ENCODE data around the gene MAP3K7.

DNA sequence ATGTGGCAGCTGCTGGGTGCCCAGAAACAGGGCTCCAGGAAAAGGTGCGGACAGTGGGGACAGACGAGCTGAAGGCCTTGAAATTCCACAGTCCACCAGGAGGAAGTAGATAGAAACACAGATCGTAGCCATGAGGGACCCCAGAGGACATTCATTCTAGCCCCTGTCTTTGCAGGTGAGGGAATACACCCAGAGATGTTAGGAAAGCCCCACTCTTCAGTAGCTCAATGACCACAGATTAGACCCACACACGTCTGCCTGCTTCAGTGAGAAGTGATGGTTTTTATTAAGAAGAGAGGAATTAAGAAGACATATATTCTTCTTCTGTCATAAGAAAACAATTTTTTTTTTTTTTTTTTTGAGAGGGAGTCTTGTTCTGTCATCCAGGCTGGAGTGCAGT is 123.0 kb downstream of the MAP3K7 start:
- no peak for TF ChIP-seq EZH2 (IDR thresholded peaks at IDR 0.05; ENCODE audit: low read length)
- TF ChIP-seq, protein P1, sequence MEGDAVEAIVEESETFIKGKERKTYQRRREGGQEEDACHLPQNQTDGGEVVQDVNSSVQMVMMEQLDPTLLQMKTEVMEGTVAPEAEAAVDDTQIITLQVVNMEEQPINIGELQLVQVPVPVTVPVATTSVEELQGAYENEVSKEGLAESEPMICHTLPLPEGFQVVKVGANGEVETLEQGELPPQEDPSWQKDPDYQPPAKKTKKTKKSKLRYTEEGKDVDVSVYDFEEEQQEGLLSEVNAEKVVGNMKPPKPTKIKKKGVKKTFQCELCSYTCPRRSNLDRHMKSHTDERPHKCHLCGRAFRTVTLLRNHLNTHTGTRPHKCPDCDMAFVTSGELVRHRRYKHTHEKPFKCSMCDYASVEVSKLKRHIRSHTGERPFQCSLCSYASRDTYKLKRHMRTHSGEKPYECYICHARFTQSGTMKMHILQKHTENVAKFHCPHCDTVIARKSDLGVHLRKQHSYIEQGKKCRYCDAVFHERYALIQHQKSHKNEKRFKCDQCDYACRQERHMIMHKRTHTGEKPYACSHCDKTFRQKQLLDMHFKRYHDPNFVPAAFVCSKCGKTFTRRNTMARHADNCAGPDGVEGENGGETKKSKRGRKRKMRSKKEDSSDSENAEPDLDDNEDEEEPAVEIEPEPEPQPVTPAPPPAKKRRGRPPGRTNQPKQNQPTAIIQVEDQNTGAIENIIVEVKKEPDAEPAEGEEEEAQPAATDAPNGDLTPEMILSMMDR (optimal IDR thresholded peaks at IDR 0.05 in 1 of 3, IDR thresholded peaks at IDR 0.05 in 1 of 3, conservative IDR thresholded peaks at IDR 0.05 in 1 of 3; ENCODE audit: extremely low read depth in 1 of 3, insufficient read depth in 2 of 3, low read length in 3 of 3), result no peak

All from keratinocyte (primary cell).